GM12801 (cell line): ENCODE measurements around the gene BHLHE40.

ENCODE experiments used
- TF ChIP-seq, protein P1 (sequence below): IDR thresholded peaks from one replicate; pipeline ENCODE4 v1.5.1; 2011; ENCODE audit warnings: control low read depth; ENCODE audit not compliant: insufficient read length; ENCODE audit errors: extremely low read depth

BHLHE40 gene

DNA sequence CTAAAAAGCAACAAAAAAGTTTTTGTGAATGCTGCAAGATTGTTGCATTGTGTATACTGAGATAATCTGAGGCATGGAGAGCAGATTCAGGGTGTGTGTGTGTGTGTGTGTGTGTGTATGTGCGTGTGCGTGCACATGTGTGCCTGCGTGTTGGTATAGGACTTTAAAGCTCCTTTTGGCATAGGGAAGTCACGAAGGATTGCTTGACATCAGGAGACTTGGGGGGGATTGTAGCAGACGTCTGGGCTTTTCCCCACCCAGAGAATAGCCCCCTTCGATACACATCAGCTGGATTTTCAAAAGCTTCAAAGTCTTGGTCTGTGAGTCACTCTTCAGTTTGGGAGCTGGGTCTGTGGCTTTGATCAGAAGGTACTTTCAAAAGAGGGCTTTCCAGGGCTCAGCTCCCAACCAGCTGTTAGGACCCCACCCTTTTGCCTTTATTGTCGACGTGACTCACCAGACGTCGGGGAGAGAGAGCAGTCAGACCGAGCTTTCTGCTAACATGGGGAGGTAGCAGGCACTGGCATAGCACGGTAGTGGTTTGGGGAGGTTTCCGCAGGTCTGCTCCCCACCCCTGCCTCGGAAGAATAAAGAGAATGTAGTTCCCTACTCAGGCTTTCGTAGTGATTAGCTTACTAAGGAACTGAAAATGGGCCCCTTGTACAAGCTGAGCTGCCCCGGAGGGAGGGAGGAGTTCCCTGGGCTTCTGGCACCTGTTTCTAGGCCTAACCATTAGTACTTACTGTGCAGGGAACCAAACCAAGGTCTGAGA lies 4.7 kb downstream of the BHLHE40 start:
- TF ChIP-seq, protein P1, sequence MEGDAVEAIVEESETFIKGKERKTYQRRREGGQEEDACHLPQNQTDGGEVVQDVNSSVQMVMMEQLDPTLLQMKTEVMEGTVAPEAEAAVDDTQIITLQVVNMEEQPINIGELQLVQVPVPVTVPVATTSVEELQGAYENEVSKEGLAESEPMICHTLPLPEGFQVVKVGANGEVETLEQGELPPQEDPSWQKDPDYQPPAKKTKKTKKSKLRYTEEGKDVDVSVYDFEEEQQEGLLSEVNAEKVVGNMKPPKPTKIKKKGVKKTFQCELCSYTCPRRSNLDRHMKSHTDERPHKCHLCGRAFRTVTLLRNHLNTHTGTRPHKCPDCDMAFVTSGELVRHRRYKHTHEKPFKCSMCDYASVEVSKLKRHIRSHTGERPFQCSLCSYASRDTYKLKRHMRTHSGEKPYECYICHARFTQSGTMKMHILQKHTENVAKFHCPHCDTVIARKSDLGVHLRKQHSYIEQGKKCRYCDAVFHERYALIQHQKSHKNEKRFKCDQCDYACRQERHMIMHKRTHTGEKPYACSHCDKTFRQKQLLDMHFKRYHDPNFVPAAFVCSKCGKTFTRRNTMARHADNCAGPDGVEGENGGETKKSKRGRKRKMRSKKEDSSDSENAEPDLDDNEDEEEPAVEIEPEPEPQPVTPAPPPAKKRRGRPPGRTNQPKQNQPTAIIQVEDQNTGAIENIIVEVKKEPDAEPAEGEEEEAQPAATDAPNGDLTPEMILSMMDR: no peak

DNA sequence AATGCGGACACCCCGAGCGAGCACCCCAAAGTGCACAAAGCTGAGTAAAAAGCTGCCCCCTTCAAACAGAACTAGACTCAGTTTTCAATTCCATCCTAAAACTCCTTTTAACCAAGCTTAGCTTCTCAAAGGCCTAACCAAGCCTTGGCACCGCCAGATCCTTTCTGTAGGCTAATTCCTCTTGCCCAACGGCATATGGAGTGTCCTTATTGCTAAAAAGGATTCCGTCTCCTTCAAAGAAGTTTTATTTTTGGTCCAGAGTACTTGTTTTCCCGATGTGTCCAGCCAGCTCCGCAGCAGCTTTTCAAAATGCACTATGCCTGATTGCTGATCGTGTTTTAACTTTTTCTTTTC lies 5.3 kb downstream of the BHLHE40 start:
- TF ChIP-seq, protein P1: no peak

GRCh38 chr3:4985330-4986174 lies 6.3 kb downstream of the BHLHE40 start:
- TF ChIP-seq, protein P1: no peak

DNA sequence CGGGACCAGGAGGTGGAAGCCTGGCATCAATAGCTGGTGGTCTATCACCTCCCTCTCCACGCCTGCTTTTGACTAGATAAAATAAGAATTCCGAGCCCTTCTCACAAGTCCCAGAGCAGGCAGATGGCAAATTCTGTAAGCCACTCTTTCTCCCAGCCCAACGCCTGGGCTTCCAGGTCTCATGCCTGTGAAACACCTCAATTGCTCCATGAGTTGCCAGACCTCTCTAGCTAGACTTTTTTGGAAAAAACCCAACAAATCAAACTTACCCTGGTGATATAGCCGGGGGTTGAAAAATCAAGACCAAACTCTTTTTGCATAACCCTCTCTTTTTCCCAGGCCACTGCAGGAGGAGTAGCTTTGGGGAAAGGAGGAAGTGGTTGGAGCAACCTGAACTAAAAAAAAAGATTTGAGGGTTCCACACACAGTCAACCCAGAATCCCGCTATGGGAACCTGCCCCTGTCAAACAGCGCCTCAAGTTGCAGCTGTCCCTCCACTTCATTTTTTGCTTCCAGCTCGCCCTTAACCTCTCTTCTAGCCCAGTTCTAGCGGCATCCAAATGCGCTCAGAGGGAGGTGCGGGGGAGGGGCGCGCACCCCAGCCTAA lies 7.0 kb downstream of the BHLHE40 start:
- TF ChIP-seq, protein P1: no peak

- TF ChIP-seq, protein P1: no peak
Measured at GRCh38 chr3:4986782-4987537, 7.7 kb downstream of the BHLHE40 start.

GRCh38 chr3:4987538-4988296 lies 8.5 kb downstream of the BHLHE40 start:
- TF ChIP-seq, protein P1: no peak
